ENCODE data around the gene ST6GALNAC5.
A peak's percentile ranks its signal among the peaks of the same experiment; 100 is the strongest.
"Not testable (repeated sequence)": the region's sequence is repeated elsewhere in the genome, so short reads cannot be mapped to it uniquely, and the experiment has no call there.

Gene ST6GALNAC5

DNA sequence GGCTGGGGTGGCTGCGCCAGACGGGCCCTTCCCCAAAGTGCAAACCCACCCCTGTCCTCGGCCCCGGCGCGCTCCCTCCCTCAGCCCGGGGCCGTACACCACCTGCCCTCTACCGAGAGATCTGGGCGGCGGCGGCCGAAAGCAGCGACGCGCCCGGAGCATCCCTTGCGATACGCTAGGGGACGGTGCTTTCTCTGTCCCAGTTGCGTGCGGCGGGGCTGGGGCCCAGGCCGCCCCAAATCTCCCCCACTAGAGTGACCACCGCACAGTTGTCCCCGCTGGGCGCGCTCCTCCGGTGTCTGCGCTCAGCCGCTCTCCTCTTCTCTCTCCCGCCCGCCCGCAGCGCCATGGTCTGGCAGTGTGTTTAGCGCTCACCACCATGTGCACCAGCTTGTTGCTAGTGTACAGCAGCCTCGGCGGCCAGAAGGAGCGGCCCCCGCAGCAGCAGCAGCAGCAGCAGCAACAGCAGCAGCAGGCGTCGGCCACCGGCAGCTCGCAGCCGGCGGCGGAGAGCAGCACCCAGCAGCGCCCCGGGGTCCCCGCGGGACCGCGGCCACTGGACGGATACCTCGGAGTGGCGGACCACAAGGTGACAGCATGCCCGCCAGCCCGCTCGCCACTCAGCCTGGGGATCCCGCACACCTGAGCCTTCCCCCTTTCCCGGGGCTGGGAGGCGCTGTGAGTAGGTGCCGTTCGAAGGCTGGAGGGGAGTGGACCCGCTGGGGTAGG, 1.0 kb downstream of the ST6GALNAC5 start:
- no peak for DNase-seq

DNA sequence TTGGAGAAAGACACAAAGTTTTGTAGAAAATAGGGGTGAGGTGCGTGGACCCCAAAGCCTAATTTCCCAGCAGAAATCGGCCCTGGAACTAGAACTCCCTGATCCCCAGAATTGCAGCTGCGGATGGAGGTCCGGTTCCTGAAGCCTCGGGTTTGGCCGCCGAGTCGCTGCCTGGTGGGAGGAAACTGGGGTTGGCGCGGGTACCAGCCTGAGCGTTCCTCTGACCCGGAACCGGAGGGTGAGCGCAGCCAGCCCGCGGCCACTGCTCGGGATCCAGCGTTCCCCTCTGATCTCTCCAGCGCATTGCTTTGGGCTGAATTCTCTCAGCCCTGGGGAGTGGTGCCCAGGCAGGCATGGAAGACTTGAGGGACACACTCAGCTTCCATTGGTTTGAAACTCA, 1.6 kb downstream of the ST6GALNAC5 start:
- DNase-seq: no peak

DNA sequence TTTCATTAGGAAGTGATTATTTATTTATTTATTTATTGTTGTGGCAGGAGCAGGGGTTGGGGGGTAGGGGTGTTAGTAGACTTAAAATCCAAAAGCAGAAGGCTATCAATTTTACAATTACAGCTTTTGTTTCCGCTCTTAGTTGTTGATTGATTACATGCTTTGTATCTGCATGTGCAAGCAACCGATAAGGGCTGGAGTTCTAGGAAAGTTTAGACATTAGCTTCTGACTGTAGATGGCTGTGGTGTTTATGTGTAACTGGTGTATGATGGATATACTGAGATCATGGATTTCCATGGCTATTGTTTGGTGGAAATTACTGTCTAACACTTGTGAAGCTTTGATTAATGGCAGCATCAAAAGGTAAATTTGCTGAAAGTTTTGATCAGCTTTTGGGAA, 2.8 kb downstream of the ST6GALNAC5 start:
- DNase-seq: no peak

DNA sequence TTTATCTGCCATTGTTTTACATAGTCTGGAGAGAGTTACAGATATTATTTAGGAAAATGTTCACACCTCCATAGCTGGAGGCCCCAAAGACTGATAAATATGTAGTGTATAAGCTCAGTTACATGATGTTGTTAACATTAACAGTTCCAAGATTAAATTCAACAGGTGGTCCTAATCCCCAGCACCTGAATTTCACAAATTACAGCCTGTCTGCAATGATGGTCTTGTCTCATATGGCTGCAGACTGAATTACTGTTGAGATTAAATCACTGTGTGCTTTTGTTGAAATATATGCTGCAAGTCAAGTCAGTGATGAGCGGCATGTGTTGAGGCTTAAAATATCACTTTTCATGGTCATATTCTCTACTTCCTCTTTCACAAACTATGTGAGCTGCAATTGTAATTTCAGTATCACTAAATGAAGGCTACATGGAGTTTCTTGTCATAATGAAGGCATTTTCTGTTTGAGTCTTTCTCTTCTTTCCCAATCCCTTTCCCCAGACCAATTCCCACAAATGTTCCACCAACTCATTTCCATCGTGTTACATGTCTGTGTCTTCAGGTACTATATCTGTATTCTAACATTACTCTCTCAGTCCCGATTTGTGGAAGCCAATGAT, 4.2 kb downstream of the ST6GALNAC5 start:
- DNase-seq: no peak

DNA sequence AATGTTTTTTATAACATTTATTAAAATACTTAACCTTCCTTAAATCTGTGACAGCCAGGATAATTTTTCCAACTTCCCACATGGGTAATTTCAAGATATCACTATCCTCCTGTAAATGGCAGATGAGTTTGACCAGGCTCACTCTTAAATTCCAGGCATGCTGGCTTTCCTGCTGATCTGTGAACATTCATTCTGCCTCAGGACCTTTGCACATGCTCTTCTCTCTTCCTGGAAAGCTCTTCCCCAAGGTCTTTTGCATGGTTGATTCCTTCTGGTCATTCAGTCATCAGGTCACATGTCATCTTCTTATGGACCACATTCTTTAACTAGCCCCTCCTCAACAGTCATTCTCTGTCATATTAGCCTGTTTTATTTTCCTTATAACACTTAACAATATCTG, 5.7 kb downstream of the ST6GALNAC5 start:
- no peak for DNase-seq

DNA sequence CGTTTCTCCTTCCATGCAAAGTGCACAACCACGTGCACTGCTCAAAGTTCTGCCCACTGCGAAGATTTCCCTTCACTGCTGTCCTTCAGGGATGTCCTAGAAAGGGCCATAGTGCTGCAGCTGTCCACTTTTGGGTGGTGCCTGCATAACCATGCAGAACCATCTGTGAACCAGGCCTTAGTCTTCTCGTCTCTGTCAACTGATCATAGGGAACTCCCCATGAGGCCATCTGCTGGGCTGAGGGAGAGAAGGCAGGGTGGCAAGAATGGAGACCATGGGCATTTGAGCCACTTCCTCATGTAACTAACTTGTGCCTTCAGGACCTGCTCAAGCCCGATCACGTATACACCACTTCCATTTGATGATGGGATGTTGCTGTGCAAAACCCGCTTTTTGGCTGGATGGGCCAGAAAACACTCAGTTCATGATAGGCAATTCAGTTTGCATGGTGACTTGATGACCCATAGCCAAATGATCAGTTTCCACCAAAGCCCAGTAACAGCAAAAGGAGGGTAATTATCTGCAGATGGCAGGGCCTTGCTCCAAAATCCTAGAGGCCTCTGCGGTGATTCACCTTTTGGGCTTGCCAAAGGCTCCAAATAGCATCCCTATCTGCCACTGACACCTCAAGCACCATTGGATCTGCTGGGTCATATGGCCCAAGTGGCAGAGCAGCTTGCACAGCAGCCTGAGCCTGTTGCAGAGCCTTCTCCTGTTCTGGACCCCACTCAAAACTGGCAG, 9.5 kb downstream of the ST6GALNAC5 start:
- no peak for DNase-seq

GRCh38 chr1:76879014-76879413, 11.7 kb downstream of the ST6GALNAC5 start:
- not testable (repeated sequence) for DNase-seq

DNA sequence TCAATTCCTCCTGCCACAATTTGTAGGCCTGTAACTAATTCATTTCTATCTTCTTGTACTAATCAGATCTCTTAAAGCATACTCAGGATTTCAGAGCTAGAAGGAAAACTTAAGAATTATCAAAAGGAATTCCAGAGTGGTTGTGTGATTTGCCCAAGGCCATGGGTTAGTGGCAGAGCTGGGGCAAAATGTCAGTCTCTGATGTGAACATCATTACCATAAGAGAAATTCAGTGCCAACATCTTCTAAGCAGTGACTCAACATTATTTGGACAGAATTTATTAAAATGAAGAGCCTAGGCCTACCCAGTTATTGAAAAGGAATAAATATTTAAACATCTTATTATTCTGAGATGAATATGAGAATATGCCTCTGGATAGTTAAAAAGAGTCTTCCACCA, 14.5 kb downstream of the ST6GALNAC5 start:
- no peak for DNase-seq

DNA sequence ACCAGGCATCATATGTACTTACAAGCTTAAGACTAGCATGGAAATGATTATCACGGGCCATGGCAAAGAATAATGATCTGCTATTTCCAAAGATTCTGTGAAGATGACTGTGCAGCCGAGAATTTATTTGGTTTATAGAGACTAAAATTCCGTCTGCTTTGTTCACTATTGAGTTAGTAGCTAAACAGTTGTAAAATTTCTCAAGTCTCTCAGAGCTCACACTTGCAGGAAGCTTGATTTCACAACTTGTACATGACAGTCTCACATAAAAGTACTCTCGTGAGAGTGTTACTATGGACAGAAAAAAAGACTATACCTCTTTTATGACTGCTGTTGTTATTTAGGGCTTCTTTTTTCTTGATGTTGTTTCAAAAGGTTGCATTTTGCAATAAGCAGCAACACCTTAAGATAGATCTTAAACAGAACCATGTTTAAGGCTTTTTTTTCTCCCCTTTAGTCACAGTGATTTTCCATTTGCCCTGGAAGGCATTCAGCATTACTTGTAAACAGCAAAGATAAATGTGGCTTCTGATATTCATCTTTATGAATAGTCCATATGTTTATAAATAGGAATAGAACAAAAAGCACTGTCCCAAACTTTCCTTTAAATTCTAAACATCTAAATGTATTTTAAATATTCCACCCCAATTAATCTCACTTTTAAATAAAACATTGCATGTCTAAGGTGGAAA, 24.8 kb downstream of the ST6GALNAC5 start:
- no peak for DNase-seq

DNA sequence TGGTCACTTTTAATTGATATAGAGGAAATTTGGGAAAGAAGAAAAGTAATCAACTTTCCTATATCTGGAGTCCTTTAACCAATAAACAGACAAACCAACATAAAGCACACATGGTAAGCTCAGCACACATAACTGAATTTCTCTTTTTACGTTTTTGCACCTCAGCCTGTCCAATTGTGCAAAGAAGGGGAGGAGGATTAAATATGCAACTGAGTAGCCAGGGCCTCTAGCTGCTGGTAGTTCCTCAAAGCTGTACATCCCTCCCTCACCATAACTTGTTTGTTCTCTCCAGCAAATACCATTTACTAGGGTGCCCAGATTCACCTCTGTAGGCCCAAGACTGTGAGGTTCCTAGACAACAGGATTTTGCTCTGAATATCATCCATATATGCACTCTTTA, 25.4 kb downstream of the ST6GALNAC5 start:
- no peak for DNase-seq

- DNase-seq: no peak
These were observed 34.0 kb downstream of the ST6GALNAC5 start for GRCh38 chr1:76901158-76901767.

DNA sequence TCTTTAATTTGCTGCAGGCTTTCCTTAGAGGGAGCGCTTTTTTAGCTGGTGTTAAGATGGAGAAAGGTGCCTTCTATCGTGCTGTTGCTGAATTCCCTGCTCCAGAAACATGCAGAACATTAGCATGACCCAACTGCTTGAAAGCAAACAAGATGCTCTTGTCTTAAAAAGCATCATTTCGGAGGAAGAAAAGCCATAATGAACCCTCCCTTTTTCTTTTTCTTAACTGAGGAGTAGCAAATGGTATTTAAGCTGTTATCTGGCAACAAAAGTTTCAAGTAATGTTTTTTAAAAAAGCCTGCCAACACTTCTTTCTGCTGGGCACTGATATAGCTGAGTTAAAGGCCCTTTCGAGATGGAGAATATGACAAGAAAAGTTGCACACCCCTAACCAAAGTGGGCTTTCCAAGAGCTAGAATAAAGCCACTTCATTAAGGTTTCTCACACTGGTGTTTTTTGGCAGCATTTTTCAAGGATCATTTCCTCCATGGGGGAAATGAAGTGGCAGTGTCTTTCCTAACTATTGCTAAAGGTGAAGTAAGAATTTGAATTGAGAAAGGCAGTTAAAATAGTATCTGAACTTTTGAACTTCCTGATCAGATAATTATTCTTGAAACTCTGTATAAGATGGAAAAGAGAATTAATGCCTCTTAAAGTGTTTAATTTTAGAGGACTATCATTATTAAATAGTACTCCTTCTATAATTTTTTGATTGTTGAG, 38.8 kb downstream of the ST6GALNAC5 start:
- no peak for DNase-seq

DNA sequence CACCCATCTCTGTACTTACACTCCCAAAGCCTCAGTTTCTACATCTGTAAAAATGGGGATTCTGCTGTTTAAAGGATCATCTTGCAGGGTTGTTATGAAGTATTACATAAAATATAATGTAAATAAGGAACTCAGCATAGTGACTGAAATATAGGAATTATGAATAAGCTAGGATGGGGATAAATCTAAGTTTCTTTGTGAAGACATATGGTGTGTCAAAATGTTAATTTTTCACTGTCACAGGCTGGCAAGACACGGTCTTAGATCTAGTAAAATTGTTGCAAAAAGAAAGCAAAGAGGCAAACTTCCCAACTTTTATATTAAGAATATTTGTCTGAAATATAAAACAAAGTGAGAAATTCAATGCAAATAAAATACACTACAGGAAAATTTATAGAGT, 42.0 kb downstream of the ST6GALNAC5 start:
- no peak for DNase-seq

DNA sequence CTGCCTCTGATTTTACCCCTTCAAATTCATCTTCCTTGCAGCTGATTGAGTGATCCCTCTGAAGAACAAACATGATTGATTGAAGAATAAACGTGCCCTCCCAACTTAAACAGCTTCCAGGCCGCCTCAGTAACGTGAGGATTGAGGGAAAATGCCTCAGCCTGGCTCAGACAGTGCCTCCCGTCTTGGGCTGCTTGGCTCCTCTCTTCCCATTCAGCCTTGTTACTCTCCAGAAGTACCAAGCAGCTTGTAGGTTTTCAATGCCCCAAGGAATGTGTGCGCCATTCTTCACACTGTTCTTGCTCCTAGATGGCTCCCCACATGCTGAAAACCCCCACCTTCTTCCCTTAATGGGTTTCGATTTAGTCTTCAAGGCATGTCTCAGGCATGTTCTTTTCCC, 51.8 kb downstream of the ST6GALNAC5 start:
- no peak for DNase-seq

GRCh38 chr1:76921590-76921989, 54.3 kb downstream of the ST6GALNAC5 start:
- no peak for DNase-seq

- DNase-seq: no peak
These were observed 58.5 kb downstream of the ST6GALNAC5 start for GRCh38 chr1:76925825-76926224.

DNA sequence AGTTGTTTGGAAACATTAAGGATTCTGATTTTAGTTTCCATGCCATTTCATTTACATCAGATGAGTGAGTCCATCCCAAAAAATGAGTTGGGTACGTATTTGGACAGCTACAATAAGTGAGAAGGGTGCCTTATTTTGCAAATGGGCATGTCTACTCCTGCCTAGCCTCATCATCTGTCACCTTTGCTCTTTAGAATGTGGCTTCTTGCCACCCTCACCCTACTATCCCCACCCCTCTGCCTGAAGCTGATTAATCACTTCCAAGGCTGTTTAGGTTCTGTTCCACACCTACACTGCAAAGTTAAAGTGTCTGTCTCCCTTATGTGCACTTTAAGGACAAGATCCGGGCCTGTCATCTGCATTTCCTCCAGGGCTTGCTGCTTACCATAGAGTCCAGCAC, 61.2 kb downstream of the ST6GALNAC5 start:
- DNase-seq: no peak

DNA sequence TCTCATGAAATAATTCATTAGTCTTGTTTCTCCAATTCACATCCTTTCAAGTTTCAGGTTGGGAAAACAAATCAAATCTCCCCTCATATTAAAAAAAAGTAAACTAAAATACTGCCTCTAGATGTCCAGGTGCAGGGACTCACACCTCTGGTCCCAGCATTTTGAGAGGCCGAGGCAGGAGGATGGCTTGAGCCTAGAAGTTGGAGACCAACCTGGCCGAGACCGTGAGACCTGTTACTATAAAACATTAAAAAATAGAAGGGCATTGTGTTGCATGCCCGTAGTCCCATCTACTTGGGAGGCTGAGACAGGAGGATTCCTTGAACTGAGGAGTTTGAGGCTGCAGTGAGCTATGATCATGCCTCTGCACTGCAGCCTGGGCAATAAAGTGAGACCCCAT, 61.9 kb downstream of the ST6GALNAC5 start:
- no peak for DNase-seq

DNA sequence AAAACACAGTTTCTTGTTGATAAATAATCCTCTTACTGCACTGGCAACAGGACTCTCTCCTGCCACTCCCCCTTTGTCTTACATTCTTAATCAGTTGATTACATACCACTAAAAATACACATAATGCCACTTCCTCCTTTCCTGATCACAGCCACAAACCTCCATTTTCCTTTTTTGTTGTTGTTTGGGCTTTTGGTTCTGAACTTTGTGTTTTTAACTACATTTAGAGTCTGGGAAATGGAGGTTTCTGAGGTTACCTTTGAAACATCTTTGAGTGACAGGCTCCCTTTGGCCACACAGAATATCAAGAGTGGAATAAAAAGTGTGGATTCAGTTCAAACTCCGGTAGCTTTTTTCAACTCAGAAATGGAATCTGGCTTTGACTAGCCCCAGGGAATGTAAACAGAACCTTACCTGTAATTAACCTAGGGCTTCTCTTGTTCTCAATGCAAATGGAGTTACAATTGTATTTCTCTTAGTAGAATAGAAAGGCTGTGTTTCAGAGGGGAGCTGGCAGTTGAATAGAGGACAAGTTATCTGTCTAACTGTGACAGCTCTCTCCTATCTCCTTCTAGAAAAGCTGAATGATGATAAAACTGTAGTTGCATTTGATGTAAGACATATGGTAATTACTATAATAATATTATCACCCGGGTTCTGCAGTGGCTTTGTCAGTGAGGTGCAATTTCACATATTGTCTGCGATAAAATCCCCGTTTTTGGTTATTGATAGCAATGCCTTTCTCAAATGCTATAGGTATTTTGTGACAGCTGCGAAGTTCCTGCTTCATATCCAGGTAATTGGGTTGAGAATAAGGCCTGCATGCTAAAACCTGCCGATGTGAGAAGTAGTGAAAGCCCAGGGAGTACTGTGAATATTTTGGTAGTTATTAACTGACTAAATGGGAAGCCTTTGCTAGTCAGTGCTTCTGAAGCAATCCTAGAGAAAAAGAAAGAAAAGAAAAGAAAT, 66.9 kb downstream of the ST6GALNAC5 start:
- peak; percentile 25 for DNase-seq

GRCh38 chr1:76938304-76938703, 71.0 kb downstream of the ST6GALNAC5 start:
- no peak for DNase-seq

Measured in NCI-H1436 treated with DMSO at 0.1 percent for 48 hours (cell line).